Measurements from ENCODE around the gene MGLL. TPM values are rescaled to one million over a fixed set of nuclear protein-coding genes. Genes with fewer than 3 reads are reported as not detected.

Gene MGLL
- total RNA-seq, 1 experiment from 2014 or later: 2.1 TPM

GRCh38 chr3:127808197-127808596 is 14.1 kb downstream of the MGLL start:
- no peak for ATAC-seq
- H3K27me3 ChIP-seq (ENCODE audit: control insufficient read depth, insufficient read depth, low read length): no peaks in the 10 kb centered on the region; the same call in 1 of the 2 replicates
- no peak for DNase-seq (ENCODE audit: low read depth, low spot score)
- H3K36me3 ChIP-seq (ENCODE audit: control insufficient read depth, insufficient read depth, low read length): no peaks in the 10 kb centered on the region
- H3K4me3 ChIP-seq (ENCODE audit: low read depth in 2 of 2, low read length in 2 of 2): no peak overlapping the region
- intact Hi-C loops (cut with micrococcal nuclease; ENCODE audit: unreplicated experiment) (no loop called here), in situ Hi-C loops (cut with HindIII; ENCODE audit: low pct_unique_long_range_greater_than_20kb, low sequenced_read_pairs) (no loop called here)
- H3K27ac ChIP-seq (ENCODE audit: low read length): no peak overlapping the region
- no peaks in the 10 kb centered on the region for H3K4me1 ChIP-seq (ENCODE audit: control insufficient read depth, insufficient read depth, low read length)
- ChIA-PET POLR2A (no interaction called here), CTCF (interaction anchor here (0.5 kb wide), 1 partner anchor 148 kb away, joined by 6 read pairs; no protein-coding TSS in a partner anchor)
- TF ChIP-seq REST (IDR thresholded peaks at IDR 0.05; ENCODE audit: insufficient read depth in 1 of 2, low read depth in 2 of 2, low read length in 1 of 2) (no peak), SIN3A (IDR thresholded peaks at IDR 0.05; ENCODE audit: borderline replicate concordance, insufficient read depth, low read depth, low read length) (no peak), TCF7L2 (IDR thresholded peaks at IDR 0.05; ENCODE audit: low read depth, low read length) (no peak), POLR2AphosphoS5 (IDR thresholded peaks at IDR 0.05; ENCODE audit: low read depth, low read length) (no peak)
- TF ChIP-seq, protein P1, sequence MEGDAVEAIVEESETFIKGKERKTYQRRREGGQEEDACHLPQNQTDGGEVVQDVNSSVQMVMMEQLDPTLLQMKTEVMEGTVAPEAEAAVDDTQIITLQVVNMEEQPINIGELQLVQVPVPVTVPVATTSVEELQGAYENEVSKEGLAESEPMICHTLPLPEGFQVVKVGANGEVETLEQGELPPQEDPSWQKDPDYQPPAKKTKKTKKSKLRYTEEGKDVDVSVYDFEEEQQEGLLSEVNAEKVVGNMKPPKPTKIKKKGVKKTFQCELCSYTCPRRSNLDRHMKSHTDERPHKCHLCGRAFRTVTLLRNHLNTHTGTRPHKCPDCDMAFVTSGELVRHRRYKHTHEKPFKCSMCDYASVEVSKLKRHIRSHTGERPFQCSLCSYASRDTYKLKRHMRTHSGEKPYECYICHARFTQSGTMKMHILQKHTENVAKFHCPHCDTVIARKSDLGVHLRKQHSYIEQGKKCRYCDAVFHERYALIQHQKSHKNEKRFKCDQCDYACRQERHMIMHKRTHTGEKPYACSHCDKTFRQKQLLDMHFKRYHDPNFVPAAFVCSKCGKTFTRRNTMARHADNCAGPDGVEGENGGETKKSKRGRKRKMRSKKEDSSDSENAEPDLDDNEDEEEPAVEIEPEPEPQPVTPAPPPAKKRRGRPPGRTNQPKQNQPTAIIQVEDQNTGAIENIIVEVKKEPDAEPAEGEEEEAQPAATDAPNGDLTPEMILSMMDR (IDR thresholded peaks at IDR 0.05): no peak
- no peaks in the 10 kb centered on the region for H3K9me3 ChIP-seq (ENCODE audit: control insufficient read depth, insufficient read depth, low read depth, low read length)
- BruUV-seq (replicated peaks): no TSS peak

GRCh38 chr3:127805026-127805753 is 17.1 kb downstream of the MGLL start:
- in situ Hi-C loops (cut with HindIII; ENCODE audit: low pct_unique_long_range_greater_than_20kb, low sequenced_read_pairs): no loop called here
- Histone ChIP-seq H3K36me3 (ENCODE audit: control insufficient read depth, insufficient read depth, low read length) (no peaks in the 10 kb centered on the region), H3K27ac (ENCODE audit: low read length) (no peak overlapping the region), H3K4me1 (ENCODE audit: control insufficient read depth, insufficient read depth, low read length) (no peaks in the 10 kb centered on the region), H3K4me3 (ENCODE audit: low read depth in 2 of 2, low read length in 2 of 2) (no peak overlapping the region), H3K9me3 (ENCODE audit: control insufficient read depth, insufficient read depth, low read depth, low read length) (no peaks in the 10 kb centered on the region), H3K27me3 (ENCODE audit: control insufficient read depth, insufficient read depth, low read length) (no peaks in the 10 kb centered on the region)
- TF ChIP-seq POLR2AphosphoS5 (IDR thresholded peaks at IDR 0.05; ENCODE audit: low read depth, low read length) (no peak), TCF7L2 (IDR thresholded peaks at IDR 0.05; ENCODE audit: low read depth, low read length) (no peak), SIN3A (IDR thresholded peaks at IDR 0.05; ENCODE audit: borderline replicate concordance, insufficient read depth, low read depth, low read length) (no peak), REST (IDR thresholded peaks at IDR 0.05; ENCODE audit: insufficient read depth in 1 of 2, low read depth in 2 of 2, low read length in 1 of 2) (no peak)
- TF ChIP-seq, protein P1 (IDR thresholded peaks at IDR 0.05): no peak
- intact Hi-C loops (cut with micrococcal nuclease; ENCODE audit: unreplicated experiment): no loop called here
- BruUV-seq (replicated peaks): no TSS peak
- no peak for DNase-seq (ENCODE audit: low read depth, low spot score)
- POLR2A ChIA-PET: no interaction called here
- CTCF ChIA-PET: interaction anchor here (0.5 kb wide), 1 partner anchor 230 kb away, joined by 3 read pairs; no protein-coding TSS in a partner anchor
- ATAC-seq: no peak
